ENCODE data around the gene GSS. TPM values are rescaled to one million over a fixed set of nuclear protein-coding genes. Genes with fewer than 3 reads are reported as not detected.

Gene GSS
- total RNA-seq, 4 donors from 2014 or later, result 28.0 to 47.6 (median 35.6) TPM

GRCh38 chr20:34925981-34926380 is 29.6 kb downstream of the GSS start:
- TF ChIP-seq CTCF (IDR thresholded peaks at IDR 0.05) (no peak), POLR2AphosphoS5 (IDR thresholded peaks at IDR 0.05) (no peak), EP300 (IDR thresholded peaks at IDR 0.05) (no peak), POLR2A (IDR thresholded peaks at IDR 0.05) (no peak)
- no peak overlapping the region for H3K4me3 ChIP-seq
- no peaks in the 10 kb centered on the region for H3K27me3 ChIP-seq
- peaks cover 0 to 88% of the 10 kb centered on the region in 2 donors for H3K36me3 ChIP-seq
- 70% methylated on average over 1 of the region's 1 CpG; no CpG with 5 or more reads in 1 of the 2 donors for WGBS, 2 donors (ENCODE audit: low coverage in 1 of 2)
- no peak overlapping the region for H3K27ac ChIP-seq
- ATAC-seq, result no peak
- peaks cover 5 to 14% (median 6%) of the 10 kb centered on the region in 3 donors for H3K4me1 ChIP-seq
- H3K9me3 ChIP-seq, result no peaks in the 10 kb centered on the region

- H3K4me3 ChIP-seq, result no peak overlapping the region
- H3K36me3 ChIP-seq, result peaks cover 0 to 88% of the 10 kb centered on the region in 2 donors
- TF ChIP-seq EP300 (IDR thresholded peaks at IDR 0.05), result no peak
- no peak for TF ChIP-seq POLR2A (IDR thresholded peaks at IDR 0.05)
- no peak for TF ChIP-seq CTCF (IDR thresholded peaks at IDR 0.05)
- no peak for TF ChIP-seq POLR2AphosphoS5 (IDR thresholded peaks at IDR 0.05)
- peaks cover 5 to 14% (median 6%) of the 10 kb centered on the region in 3 donors for H3K4me1 ChIP-seq
- H3K27ac ChIP-seq, result no peak overlapping the region
- 80% methylated on average over 1 of the region's 3 CpGs; no CpG with 5 or more reads in 1 of the 2 donors for WGBS, 2 donors (ENCODE audit: low coverage in 1 of 2)
- no peak for ATAC-seq
- H3K27me3 ChIP-seq, result no peaks in the 10 kb centered on the region
- no peaks in the 10 kb centered on the region for H3K9me3 ChIP-seq
Observed at GRCh38 chr20:34925341-34925740, 30.3 kb downstream of the GSS start.

- no peak for ATAC-seq
- Histone ChIP-seq H3K27ac (peak overlapping the region; percentile 57 to 77 (median 62)), H3K4me1 (peaks cover 5 to 14% (median 6%) of the 10 kb centered on the region in 3 donors), H3K36me3 (peaks cover 0 to 85% of the 10 kb centered on the region in 2 donors), H3K4me3 (no peak overlapping the region), H3K9me3 (no peaks in the 10 kb centered on the region), H3K27me3 (no peaks in the 10 kb centered on the region)
- no peak for TF ChIP-seq POLR2AphosphoS5 (IDR thresholded peaks at IDR 0.05)
- TF ChIP-seq CTCF (IDR thresholded peaks at IDR 0.05), result no peak
- no peak for TF ChIP-seq POLR2A (IDR thresholded peaks at IDR 0.05)
- TF ChIP-seq EP300 (IDR thresholded peaks at IDR 0.05), result no peak
- 71 to 100% methylated on average over 1 to 2 of the region's 2 CpGs for WGBS, 2 donors (ENCODE audit: low coverage in 1 of 2)
Observed at GRCh38 chr20:34923414-34923813, 32.2 kb downstream of the GSS start.

- Histone ChIP-seq H3K27me3 (no peaks in the 10 kb centered on the region), H3K4me1 (peaks cover 5 to 14% (median 6%) of the 10 kb centered on the region in 3 donors), H3K27ac (peak overlapping the region; percentile 57 to 77 (median 62)), H3K9me3 (no peaks in the 10 kb centered on the region), H3K36me3 (peaks cover 0 to 80% of the 10 kb centered on the region in 2 donors), H3K4me3 (no peak overlapping the region)
- 75 to 77% methylated on average over 5 of the region's 5 CpGs for WGBS, 2 donors (ENCODE audit: low coverage in 1 of 2)
- no peak for TF ChIP-seq CTCF (IDR thresholded peaks at IDR 0.05)
- TF ChIP-seq POLR2AphosphoS5 (IDR thresholded peaks at IDR 0.05), result peak; percentile 89
- TF ChIP-seq EP300 (IDR thresholded peaks at IDR 0.05), result no peak
- TF ChIP-seq POLR2A (IDR thresholded peaks at IDR 0.05), result no peak
- peak; percentile 92 for ATAC-seq
Observed at GRCh38 chr20:34922654-34923381, 32.8 kb downstream of the GSS start.

- H3K4me3 ChIP-seq, result no peak overlapping the region
- peak overlapping the region in 3 of 4 donors; percentile 54 to 77 (median 65) for H3K27ac ChIP-seq
- H3K9me3 ChIP-seq, result no peaks in the 10 kb centered on the region
- peaks cover 0 to 76% of the 10 kb centered on the region in 2 donors for H3K36me3 ChIP-seq
- TF ChIP-seq EP300 (IDR thresholded peaks at IDR 0.05), result no peak
- TF ChIP-seq POLR2A (IDR thresholded peaks at IDR 0.05), result no peak
- TF ChIP-seq CTCF (IDR thresholded peaks at IDR 0.05), result no peak
- TF ChIP-seq POLR2AphosphoS5 (IDR thresholded peaks at IDR 0.05), result no peak
- 61 to 100% methylated on average over 1 to 3 of the region's 3 CpGs for WGBS, 2 donors (ENCODE audit: low coverage in 1 of 2)
- H3K4me1 ChIP-seq, result peaks cover 5 to 14% (median 6%) of the 10 kb centered on the region in 3 donors
- H3K27me3 ChIP-seq, result no peaks in the 10 kb centered on the region
- no peak for ATAC-seq
Observed at GRCh38 chr20:34921436-34921835, 34.2 kb downstream of the GSS start.

Measured in gastroesophageal sphincter (tissue), 4 donors.